IPS DF 4.7 (cell line): ENCODE results near the gene SVEP1.
"Not testable (repeated sequence)": the region's sequence is repeated elsewhere in the genome, so short reads cannot be mapped to it uniquely, and the experiment has no call there.

Source experiments
- DNase-seq: peaks from one replicate; pipeline ENCODE4 v3.0.0-alpha.2; 2013; ENCODE audit warnings: low spot score; ENCODE audit errors: extremely low read depth

Gene SVEP1

GRCh38 chr9:110371411-110372007 lies 208.0 kb downstream of the SVEP1 start:
- no peak for DNase-seq

GRCh38 chr9:110370315-110370714 lies 209.2 kb downstream of the SVEP1 start:
- no peak for DNase-seq

DNA sequence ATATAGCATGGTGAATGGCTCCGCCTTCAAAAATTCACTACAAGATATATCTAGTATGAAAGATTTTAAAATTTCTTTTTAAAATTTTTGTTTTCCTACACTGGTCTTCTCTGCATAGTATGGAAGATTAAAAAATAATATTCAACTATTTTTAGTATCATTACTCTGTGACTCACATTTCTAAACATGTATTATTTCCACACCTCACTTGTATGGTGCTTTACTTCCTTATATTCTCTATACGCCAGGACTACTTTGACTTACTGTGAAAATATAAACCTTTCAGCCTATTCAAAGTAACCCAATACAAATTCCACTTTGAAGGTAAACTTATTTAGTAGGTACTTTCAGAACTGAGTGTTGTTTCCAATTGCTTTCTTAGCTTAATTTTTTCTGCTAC lies 215.1 kb downstream of the SVEP1 start:
- DNase-seq: no peak

GRCh38 chr9:110358992-110359391 lies 220.5 kb downstream of the SVEP1 start:
- DNase-seq: not testable (repeated sequence)

DNA sequence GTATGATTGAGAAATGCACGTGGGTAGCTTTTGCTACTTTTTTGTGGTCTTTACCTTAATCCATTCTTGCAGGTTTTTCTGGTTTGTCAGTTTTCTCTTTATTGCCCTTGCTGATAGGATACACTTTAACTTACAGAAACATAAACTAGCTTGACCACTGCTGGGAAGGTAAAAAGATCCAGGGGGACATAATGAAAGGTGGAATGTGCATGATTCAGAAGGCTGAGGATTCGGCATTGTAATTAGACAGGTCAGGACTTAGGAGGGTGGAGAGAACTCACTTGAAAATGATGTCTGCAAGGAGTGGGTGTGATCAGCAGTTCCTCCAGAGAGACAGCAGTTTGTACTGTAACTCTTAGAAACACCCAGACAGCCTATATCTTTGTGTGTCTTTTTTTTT lies 222.0 kb downstream of the SVEP1 start:
- no peak for DNase-seq

DNA sequence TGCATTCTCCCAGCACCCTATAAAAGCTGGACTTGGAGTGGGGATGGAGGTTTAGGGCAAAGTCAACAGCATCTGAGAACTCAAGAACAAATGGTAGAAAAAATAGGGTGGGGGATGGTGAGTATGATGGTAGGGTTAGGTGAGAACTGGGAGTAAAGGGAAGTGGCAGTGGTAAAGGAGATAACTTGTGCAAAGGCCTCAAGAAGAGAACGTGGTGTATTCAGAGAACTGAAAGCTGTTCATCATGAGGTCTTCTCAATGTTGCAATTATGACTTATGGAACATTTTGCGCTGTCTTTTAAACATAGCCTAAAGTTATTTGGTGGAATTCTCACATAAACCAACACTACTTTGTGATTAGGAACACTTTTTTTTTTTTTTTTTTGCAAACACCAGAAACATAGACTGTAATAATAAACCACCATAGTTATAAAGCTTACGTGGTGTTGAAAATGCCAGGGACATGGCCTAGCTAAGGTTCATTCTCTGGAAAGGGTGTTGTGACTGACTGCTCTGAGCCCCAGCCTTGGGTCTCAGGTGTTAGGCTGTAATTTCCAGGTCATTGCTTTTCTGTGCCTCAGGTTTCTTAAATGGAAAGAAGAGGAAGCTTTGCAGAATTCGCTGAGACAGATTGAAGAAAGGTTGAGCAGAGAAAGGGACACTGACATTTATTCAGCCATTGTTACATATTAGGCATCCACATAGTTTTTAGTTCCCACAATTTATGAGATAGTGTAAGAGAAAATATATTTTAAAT lies 222.7 kb downstream of the SVEP1 start:
- no peak for DNase-seq

DNA sequence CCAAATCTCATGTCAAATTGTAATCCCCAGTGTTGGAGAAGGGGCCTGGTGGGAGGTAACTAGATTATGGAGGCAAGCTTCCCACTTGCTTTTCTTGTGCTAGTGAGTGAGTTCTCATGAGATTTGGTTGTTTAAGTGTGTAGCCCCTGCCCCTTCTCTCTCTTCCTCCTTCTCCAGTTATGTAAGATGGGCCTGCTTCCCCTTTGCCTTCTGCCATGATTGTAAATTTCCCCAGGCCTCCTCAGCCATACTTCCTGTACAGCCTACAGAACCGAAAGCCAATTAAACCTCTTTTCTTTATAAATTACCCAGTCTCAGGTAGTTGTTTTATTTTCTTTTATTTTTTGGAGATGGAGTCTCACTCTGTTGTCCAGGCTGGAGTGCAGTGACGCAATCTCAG lies 223.6 kb downstream of the SVEP1 start:
- DNase-seq: no peak

DNA sequence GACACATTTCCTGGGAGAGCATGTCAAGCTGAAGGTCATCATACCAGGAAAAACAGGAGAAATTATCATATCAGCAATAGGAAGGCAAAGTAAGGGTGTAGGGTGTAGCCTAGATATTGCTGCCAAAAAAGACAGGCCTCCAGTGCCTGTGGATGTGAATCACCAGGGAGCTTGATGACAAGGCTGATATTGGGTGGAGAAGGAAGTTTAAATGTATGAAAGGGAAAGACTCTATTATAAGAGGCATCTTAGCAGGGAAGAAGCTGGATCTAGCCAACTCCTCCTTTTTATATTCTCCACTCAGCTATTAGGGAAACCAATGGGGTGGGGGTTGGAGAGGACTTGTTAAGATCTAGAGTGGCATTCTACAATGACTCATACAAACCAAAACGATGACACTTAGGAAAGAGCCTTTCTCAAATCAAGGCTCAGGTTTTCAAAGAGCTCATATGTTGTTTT lies 228.5 kb downstream of the SVEP1 start:
- no peak for DNase-seq

- no peak for DNase-seq
These were observed 233.2 kb downstream of the SVEP1 start for GRCh38 chr9:110346325-110346724.

GRCh38 chr9:110344821-110345220 lies 234.7 kb downstream of the SVEP1 start:
- DNase-seq: no peak

DNA sequence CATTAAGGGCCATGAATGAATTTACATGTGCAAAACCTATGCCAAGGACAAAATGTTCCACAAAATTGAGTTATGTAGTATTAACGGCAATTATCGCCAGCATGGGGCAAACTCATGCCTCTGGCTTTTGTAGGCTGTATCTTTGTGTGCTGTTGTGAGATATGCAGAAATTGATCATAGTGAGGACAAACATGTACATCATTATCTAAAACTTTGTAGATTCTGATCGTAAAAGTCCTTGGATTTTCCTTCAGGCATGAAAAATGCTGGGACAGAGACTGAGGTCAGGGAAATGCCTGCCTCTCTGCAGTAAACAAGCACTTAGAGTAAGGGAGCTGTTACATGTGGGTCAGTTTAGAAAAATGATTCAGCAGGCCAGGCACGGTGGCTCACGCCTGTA lies 236.0 kb downstream of the SVEP1 start:
- no peak for DNase-seq

DNA sequence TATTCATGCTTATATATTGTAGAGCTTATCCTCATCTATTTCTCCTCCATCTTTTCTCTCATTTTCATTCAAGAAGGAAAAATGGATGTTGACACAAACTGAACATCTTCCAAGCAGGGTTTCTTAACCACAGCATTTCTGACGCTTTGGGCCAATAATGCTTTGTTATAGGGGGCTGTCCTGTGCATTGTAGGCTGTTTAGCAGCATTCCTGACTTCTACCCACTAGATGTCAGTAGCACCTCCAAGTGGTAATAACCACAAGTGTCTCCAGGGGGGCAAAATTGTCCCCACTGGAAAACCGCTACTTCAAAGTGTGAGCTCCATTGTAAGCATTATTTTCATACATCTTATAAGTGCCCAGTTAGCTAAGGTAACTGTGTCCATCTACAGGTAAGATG lies 239.2 kb downstream of the SVEP1 start:
- peak; percentile 16 for DNase-seq

GRCh38 chr9:110338143-110338542 lies 241.4 kb downstream of the SVEP1 start:
- no peak for DNase-seq

DNA sequence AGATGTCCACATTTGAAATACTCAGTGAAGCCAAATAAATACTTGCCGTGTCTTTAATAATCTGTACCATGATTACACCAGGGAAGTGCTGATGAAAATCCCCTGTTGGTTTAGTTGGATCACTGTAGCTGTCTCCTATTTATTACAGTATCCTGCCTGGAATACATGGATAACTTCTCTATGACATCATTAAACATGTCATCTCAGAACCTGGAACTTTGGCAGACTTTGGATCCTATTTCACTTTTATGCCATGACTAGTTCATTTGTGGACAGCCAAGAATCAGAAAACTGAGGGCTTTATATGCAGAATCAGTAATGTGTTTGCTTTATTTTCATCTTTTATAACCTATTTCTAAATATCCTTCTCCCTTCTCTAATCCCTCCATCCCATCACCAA lies 241.8 kb downstream of the SVEP1 start, which contains the start of gene TXNDC8:
TSS of gene TXNDC8 (minus strand) at position 137 of the 400 bp plus-strand sequence.
- no peak for DNase-seq

DNA sequence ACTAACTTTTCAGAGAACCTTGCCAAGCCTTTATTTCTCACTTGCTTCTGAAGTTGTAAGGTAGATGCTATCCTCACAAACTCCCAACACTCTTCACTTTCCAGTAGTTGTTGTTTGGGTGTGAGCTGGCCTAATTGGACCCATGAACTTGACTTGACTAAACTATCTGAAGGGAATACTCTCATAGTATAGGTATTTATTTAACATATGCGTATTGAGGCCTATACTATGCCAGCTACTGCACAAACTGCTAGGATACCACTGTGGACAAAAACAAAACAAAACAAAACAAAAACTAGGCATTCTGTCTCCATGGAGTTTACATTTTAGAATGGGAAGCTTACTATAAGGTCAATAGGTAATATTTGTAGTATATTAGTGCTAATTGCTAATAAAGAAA lies 243.2 kb downstream of the SVEP1 start:
- no peak for DNase-seq

GRCh38 chr9:110334871-110335270 lies 244.7 kb downstream of the SVEP1 start:
- no peak for DNase-seq

DNA sequence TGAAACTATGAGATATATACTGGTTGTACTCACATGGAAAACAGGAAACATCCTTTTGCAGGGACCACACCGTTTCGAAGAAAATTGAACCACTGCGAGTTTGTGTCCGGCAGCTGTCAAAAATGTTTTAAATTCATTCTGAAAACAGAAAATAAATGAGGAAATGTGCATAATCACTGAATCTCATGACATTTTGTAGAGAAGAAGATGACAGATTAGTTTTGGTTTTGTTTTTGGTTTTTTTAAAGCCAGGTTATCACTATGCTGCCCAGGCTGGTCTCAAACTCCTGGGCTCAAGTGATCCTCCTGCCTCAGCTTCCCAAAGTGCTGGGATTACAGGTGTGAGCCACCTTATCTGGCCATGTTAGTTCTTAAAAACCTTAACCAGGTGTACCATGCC lies 245.4 kb downstream of the SVEP1 start:
- no peak for DNase-seq

- DNase-seq: no peak
These were observed 246.8 kb downstream of the SVEP1 start for GRCh38 chr9:110332766-110333165.

DNA sequence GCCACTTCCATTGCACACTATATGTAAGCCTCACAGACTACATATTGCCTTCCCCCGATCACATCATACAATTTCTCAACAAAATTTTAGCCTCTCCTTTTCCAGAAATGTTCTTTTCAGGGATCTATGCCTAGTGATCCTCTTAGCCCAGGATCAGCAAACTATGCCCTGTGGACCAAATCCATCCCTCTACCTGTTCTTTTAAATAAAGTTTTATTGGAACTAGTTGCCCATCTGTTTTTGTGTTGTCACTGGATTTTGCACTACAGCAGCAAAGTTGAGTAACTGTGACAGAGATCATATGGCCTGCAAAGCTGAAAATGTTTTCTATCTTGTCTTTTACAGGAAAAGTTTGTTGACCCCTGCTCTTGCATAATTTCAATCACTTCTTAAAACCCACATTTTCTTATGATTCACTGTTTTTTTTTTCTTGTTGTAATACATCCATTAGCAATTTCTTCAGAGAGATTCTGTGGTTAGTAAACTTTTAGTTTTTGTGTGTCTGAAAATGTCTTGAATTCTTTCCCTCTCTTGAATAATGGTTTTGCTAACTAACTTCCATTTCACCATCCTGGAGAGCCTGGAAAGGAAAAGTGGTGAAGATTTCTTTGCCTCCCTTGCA lies 248.9 kb downstream of the SVEP1 start:
- no peak for DNase-seq

- DNase-seq: no peak
These were observed 249.8 kb downstream of the SVEP1 start for GRCh38 chr9:110329639-110330230.

DNA sequence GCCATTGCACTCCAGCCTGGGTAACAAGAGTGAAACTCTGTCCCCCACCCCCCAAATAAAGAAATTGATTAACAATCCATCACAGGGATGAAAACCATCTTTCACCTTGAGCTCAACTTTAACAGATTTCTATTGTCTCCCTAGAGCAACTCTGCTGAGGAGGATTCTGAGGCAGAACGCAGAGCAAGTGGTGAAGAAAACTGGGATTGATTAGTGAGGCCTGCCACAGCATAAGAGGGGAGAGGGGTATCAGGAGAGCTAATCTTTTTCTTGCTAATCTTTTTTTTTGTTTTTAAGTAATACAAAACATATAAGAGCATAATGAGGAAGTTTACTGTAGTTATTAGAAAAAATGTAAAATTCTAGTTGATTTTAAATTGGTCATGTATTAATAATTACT lies 250.8 kb downstream of the SVEP1 start:
- no peak for DNase-seq

- no peak for DNase-seq
These were observed 251.8 kb downstream of the SVEP1 start for GRCh38 chr9:110327716-110328115.
